Stimulated activated memory B cell treated with anti-CD40 and anti-IgM and Interleukin-4, amounts not matched to agents 10 μg/mL and 1 μg/mL and 100 μg/mL, for 72 hours (primary cell): ENCODE measurements around the gene RIC8A.
A peak's percentile ranks its signal among the peaks of the same experiment; 100 is the strongest.
"Not testable (repeated sequence)": the region's sequence is repeated elsewhere in the genome, so short reads cannot be mapped to it uniquely, and the experiment has no call there.

Experiments used
- ATAC-seq: fragments of 150-1000 bp; cut with Tn5 transposase; 2 replicates; pipeline ENCODE4 v1.10.0; 2021
- H3K27ac Mint-ChIP-seq: one replicate; pipeline ENCODE4 v1.8.0; 2022; ENCODE audit warnings: mild to moderate bottlenecking, mixed read lengths
- H3K27me3 Mint-ChIP-seq: one replicate; pipeline ENCODE4 v1.8.0; 2022; ENCODE audit warnings: mixed read lengths
- H3K36me3 Mint-ChIP-seq: one replicate; pipeline ENCODE4 v1.8.0; 2022; ENCODE audit warnings: mixed read lengths
- H3K4me1 Mint-ChIP-seq: one replicate; pipeline ENCODE4 v1.8.0; 2022; ENCODE audit warnings: mixed read lengths
- H3K4me3 Mint-ChIP-seq: one replicate; pipeline ENCODE4 v1.8.0; 2022; ENCODE audit warnings: mild to moderate bottlenecking, moderate library complexity, mixed read lengths
- H3K9me3 Mint-ChIP-seq: one replicate; pipeline ENCODE4 v1.8.0; 2022; ENCODE audit warnings: mixed read lengths

RIC8A gene

GRCh38 chr11:210122-210802, 2.8 kb downstream of the RIC8A start:
- Mint-ChIP-seq H3K4me3 (peak overlapping the region; percentile 87), H3K27me3 (no peaks in the 10 kb centered on the region), H3K4me1 (peaks cover 35% of the 10 kb centered on the region), H3K36me3 (peaks cover 35% of the 10 kb centered on the region), H3K27ac (peak overlapping the region; percentile 93), H3K9me3 (no peaks in the 10 kb centered on the region)
- no peak for ATAC-seq

- peak overlapping the region; percentile 93 for H3K27ac Mint-ChIP-seq
- H3K9me3 Mint-ChIP-seq, result no peaks in the 10 kb centered on the region
- peaks cover 35% of the 10 kb centered on the region for H3K36me3 Mint-ChIP-seq
- no peak overlapping the region for H3K4me3 Mint-ChIP-seq
- peaks cover 34% of the 10 kb centered on the region for H3K4me1 Mint-ChIP-seq
- no peak for ATAC-seq
- H3K27me3 Mint-ChIP-seq, result no peaks in the 10 kb centered on the region
These were observed 3.3 kb downstream of the RIC8A start for GRCh38 chr11:210803-211180.

GRCh38 chr11:211295-211694, 3.8 kb downstream of the RIC8A start:
- ATAC-seq, result no peak
- no peak overlapping the region for H3K27ac Mint-ChIP-seq
- peaks cover 35% of the 10 kb centered on the region for H3K36me3 Mint-ChIP-seq
- H3K4me1 Mint-ChIP-seq, result peaks cover 29% of the 10 kb centered on the region
- H3K27me3 Mint-ChIP-seq, result no peaks in the 10 kb centered on the region
- no peak overlapping the region for H3K4me3 Mint-ChIP-seq
- no peaks in the 10 kb centered on the region for H3K9me3 Mint-ChIP-seq

- no peak for ATAC-seq
- H3K27ac Mint-ChIP-seq, result no peak overlapping the region
These were observed 4.2 kb downstream of the RIC8A start for GRCh38 chr11:211741-212140.

GRCh38 chr11:212150-213100, 4.9 kb downstream of the RIC8A start:
- H3K36me3 Mint-ChIP-seq, result peaks cover 35% of the 10 kb centered on the region
- no peak overlapping the region for H3K4me3 Mint-ChIP-seq
- peak overlapping the region; percentile 4 for H3K27ac Mint-ChIP-seq
- peaks cover 22% of the 10 kb centered on the region for H3K4me1 Mint-ChIP-seq
- H3K27me3 Mint-ChIP-seq, result no peaks in the 10 kb centered on the region
- H3K9me3 Mint-ChIP-seq, result no peaks in the 10 kb centered on the region
- ATAC-seq, result no peak

More at GRCh38 chr11:211741-212140, 4.2 kb downstream of the RIC8A start:
- Mint-ChIP-seq H3K4me3 (no peak overlapping the region), H3K4me1 (peaks cover 24% of the 10 kb centered on the region), H3K27me3 (no peaks in the 10 kb centered on the region), H3K9me3 (no peaks in the 10 kb centered on the region), H3K36me3 (peaks cover 35% of the 10 kb centered on the region)

GRCh38 chr11:213111-213510, 5.6 kb downstream of the RIC8A start:
- Mint-ChIP-seq H3K4me1 (peaks cover 22% of the 10 kb centered on the region), H3K27ac (peak overlapping the region; percentile 4), H3K9me3 (no peaks in the 10 kb centered on the region), H3K36me3 (peaks cover 35% of the 10 kb centered on the region), H3K4me3 (no peak overlapping the region), H3K27me3 (no peaks in the 10 kb centered on the region)
- no peak for ATAC-seq

DNA sequence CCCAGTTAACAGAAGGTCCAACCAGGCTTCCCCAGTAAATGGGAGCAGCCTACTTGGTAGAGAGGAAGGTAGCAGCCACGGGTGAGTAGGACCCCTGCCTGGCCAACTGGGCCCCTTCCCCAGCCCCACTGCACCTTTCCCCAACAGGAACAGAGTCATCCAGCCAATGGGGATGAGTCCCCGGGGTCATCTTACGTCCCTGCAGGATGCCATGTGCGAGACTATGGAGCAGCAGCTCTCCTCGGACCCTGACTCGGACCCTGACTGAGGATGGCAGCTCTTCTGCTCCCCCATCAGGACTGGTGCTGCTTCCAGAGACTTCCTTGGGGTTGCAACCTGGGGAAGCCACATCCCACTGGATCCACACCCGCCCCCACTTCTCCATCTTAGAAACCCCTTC, 6.6 kb downstream of the RIC8A start:
- Mint-ChIP-seq H3K4me1 (peaks cover 22% of the 10 kb centered on the region), H3K27me3 (no peaks in the 10 kb centered on the region), H3K36me3 (peaks cover 31% of the 10 kb centered on the region), H3K9me3 (no peaks in the 10 kb centered on the region), H3K4me3 (no peak overlapping the region), H3K27ac (no peak overlapping the region)
- no peak for ATAC-seq

DNA sequence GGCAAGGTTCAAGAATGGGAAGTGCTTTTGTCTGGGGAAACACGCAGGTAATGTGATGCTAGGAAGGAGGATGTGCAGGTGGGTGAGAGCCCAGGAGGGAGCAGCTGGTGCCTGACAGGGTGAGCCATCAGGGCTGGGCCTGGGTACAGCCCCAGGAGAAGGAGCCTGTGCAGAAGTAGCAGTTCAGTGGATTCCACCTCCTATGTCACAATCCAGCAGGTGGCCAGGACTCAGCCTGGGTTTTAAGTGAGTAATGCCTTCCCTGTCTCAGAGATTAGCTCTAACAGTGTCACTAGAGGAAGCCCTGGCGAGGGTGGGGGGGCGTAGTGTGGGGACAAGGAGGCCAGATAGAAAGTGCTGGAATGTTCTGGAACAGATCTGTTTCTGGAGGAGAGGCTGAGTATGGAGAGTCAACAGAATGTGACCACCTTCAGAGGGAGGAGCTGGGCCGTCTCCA, 8.1 kb downstream of the RIC8A start:
- H3K36me3 Mint-ChIP-seq, result peaks cover 29% of the 10 kb centered on the region
- no peak for ATAC-seq
- H3K27me3 Mint-ChIP-seq, result no peaks in the 10 kb centered on the region
- H3K4me3 Mint-ChIP-seq, result no peak overlapping the region
- H3K27ac Mint-ChIP-seq, result peak overlapping the region; percentile 14
- H3K9me3 Mint-ChIP-seq, result no peaks in the 10 kb centered on the region
- peaks cover 9% of the 10 kb centered on the region for H3K4me1 Mint-ChIP-seq

- Mint-ChIP-seq H3K9me3 (no peaks in the 10 kb centered on the region), H3K4me3 (no peak overlapping the region), H3K4me1 (peaks cover 4% of the 10 kb centered on the region), H3K36me3 (peaks cover 25% of the 10 kb centered on the region), H3K27me3 (no peaks in the 10 kb centered on the region), H3K27ac (peak overlapping the region; percentile 14)
- no peak for ATAC-seq
These were observed 8.8 kb downstream of the RIC8A start for GRCh38 chr11:216081-216974.

GRCh38 chr11:217704-218103, 10.2 kb downstream of the RIC8A start:
- no peak for ATAC-seq
- Mint-ChIP-seq H3K4me3 (no peak overlapping the region), H3K27me3 (no peaks in the 10 kb centered on the region), H3K4me1 (peaks cover 4% of the 10 kb centered on the region), H3K27ac (no peak overlapping the region), H3K36me3 (peaks cover 29% of the 10 kb centered on the region), H3K9me3 (no peaks in the 10 kb centered on the region)

DNA sequence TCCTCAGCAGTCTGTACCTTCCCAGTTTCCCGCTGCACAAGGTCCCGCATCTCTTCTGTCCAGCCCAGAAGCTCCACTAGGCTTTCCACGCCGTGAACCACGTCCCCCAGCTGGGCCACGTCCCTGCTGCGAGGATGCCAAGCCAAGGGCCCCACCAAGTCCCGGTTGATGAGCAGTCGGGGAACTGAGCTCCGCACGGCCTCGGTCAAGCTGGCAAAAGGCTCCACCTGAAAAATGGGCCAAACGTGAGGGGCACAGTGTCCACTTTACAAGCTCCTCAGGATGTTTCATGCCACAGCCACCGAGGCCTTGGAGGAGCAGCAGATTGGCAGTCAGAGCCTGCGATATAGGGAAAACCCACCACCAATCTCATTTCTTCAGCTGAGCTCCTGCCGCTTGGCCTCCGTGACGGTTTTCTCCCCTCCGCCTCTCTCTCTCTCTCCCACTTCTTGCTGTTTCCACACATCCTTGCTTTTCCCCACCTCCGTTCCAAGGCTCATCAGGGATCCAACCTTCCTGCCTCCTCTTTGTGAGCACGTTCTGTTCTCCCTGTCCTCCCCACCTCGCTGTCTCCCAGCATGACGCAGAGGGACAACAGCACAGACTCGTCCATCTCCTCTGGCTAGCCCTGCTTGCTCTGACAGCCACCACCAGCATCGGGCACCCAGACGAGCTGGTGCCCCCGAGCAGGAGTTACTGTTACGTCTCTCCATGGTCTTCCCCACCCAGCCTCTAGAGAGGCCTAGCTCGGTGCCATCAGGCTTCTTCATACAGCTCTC, 11.5 kb downstream of the RIC8A start:
- no peak overlapping the region for H3K27ac Mint-ChIP-seq
- H3K36me3 Mint-ChIP-seq, result peaks cover 33% of the 10 kb centered on the region
- H3K4me1 Mint-ChIP-seq, result peaks cover 4% of the 10 kb centered on the region
- no peak for ATAC-seq
- H3K27me3 Mint-ChIP-seq, result no peaks in the 10 kb centered on the region
- no peaks in the 10 kb centered on the region for H3K9me3 Mint-ChIP-seq
- no peak overlapping the region for H3K4me3 Mint-ChIP-seq

GRCh38 chr11:220641-221215, 13.2 kb downstream of the RIC8A start:
- not testable (repeated sequence) for ATAC-seq, H3K4me1 Mint-ChIP-seq, H3K27ac Mint-ChIP-seq, H3K27me3 Mint-ChIP-seq, H3K9me3 Mint-ChIP-seq, H3K4me3 Mint-ChIP-seq
- H3K36me3 Mint-ChIP-seq, result peaks cover 27% of the 10 kb centered on the region

DNA sequence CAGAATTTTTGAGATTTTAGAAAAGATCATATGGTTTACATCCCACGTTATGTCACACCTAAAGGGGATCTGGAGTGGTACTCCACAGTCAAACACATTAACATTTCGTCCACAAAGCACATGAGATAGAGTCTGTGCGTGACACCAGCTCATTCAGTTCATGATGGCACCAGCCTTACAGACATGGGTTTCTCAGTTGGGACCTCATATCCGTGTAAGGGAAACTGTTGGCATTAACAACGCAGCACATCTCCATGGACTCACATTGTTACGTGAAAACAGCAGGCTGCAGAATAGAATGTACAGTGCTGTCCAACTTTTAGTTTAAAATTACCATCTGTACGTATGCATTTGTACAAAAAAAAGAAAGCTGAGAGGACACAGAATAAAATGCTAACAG, 14.0 kb downstream of the RIC8A start:
- Mint-ChIP-seq H3K4me3 (no peak overlapping the region), H3K27me3 (no peaks in the 10 kb centered on the region), H3K27ac (no peak overlapping the region), H3K4me1 (peaks cover 11% of the 10 kb centered on the region), H3K36me3 (peaks cover 27% of the 10 kb centered on the region), H3K9me3 (no peaks in the 10 kb centered on the region)
- ATAC-seq, result no peak
